ENCODE data around the gene TEX11.

TEX11 gene

GRCh38 chrX:70497026-70497425, 411.5 kb downstream of the TEX11 start:
- Histone ChIP-seq H3K27ac (replicated peaks) (no peak overlapping the region), H3K4me3 (replicated peaks; ENCODE audit: insufficient read depth, low read length) (no peak overlapping the region), H3K27me3 (ENCODE audit: insufficient read depth, poor library complexity, severe bottlenecking) (no peaks in the 10 kb centered on the region)
- no peak for DNase-seq (ENCODE audit: low read depth in 1 of 2, low spot score in 1 of 2)
- TF ChIP-seq, protein P1, sequence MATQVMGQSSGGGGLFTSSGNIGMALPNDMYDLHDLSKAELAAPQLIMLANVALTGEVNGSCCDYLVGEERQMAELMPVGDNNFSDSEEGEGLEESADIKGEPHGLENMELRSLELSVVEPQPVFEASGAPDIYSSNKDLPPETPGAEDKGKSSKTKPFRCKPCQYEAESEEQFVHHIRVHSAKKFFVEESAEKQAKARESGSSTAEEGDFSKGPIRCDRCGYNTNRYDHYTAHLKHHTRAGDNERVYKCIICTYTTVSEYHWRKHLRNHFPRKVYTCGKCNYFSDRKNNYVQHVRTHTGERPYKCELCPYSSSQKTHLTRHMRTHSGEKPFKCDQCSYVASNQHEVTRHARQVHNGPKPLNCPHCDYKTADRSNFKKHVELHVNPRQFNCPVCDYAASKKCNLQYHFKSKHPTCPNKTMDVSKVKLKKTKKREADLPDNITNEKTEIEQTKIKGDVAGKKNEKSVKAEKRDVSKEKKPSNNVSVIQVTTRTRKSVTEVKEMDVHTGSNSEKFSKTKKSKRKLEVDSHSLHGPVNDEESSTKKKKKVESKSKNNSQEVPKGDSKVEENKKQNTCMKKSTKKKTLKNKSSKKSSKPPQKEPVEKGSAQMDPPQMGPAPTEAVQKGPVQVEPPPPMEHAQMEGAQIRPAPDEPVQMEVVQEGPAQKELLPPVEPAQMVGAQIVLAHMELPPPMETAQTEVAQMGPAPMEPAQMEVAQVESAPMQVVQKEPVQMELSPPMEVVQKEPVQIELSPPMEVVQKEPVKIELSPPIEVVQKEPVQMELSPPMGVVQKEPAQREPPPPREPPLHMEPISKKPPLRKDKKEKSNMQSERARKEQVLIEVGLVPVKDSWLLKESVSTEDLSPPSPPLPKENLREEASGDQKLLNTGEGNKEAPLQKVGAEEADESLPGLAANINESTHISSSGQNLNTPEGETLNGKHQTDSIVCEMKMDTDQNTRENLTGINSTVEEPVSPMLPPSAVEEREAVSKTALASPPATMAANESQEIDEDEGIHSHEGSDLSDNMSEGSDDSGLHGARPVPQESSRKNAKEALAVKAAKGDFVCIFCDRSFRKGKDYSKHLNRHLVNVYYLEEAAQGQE (IDR thresholded peaks at IDR 0.05; ENCODE audit: insufficient replicate concordance, low read depth), result no peak
- TF ChIP-seq GABPA (IDR thresholded peaks at IDR 0.05; ENCODE audit: low read depth), result no peak
- no peak for TF ChIP-seq POLR2AphosphoS5 (IDR thresholded peaks at IDR 0.05; ENCODE audit: low read depth)
- no peak for TF ChIP-seq SPI1 (IDR thresholded peaks at IDR 0.05; ENCODE audit: borderline replicate concordance, low read depth)
- TF ChIP-seq, protein P2, sequence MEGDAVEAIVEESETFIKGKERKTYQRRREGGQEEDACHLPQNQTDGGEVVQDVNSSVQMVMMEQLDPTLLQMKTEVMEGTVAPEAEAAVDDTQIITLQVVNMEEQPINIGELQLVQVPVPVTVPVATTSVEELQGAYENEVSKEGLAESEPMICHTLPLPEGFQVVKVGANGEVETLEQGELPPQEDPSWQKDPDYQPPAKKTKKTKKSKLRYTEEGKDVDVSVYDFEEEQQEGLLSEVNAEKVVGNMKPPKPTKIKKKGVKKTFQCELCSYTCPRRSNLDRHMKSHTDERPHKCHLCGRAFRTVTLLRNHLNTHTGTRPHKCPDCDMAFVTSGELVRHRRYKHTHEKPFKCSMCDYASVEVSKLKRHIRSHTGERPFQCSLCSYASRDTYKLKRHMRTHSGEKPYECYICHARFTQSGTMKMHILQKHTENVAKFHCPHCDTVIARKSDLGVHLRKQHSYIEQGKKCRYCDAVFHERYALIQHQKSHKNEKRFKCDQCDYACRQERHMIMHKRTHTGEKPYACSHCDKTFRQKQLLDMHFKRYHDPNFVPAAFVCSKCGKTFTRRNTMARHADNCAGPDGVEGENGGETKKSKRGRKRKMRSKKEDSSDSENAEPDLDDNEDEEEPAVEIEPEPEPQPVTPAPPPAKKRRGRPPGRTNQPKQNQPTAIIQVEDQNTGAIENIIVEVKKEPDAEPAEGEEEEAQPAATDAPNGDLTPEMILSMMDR (IDR thresholded peaks at IDR 0.05; ENCODE audit: insufficient read depth, low read length), result no peak

- TF ChIP-seq SPI1 (IDR thresholded peaks at IDR 0.05; ENCODE audit: borderline replicate concordance, low read depth) (no peak), GABPA (IDR thresholded peaks at IDR 0.05; ENCODE audit: low read depth) (no peak)
- TF ChIP-seq, protein P1 (IDR thresholded peaks at IDR 0.05; ENCODE audit: insufficient replicate concordance, low read depth), result no peak
- Histone ChIP-seq H3K27ac (replicated peaks) (no peak overlapping the region), H3K27me3 (ENCODE audit: insufficient read depth, poor library complexity, severe bottlenecking) (no peaks in the 10 kb centered on the region), H3K4me3 (replicated peaks; ENCODE audit: insufficient read depth, low read length) (no peak overlapping the region)
- no peak for DNase-seq (ENCODE audit: low read depth in 1 of 2, low spot score in 1 of 2)
These were observed 412.0 kb downstream of the TEX11 start for GRCh38 chrX:70496491-70496890.

DNA sequence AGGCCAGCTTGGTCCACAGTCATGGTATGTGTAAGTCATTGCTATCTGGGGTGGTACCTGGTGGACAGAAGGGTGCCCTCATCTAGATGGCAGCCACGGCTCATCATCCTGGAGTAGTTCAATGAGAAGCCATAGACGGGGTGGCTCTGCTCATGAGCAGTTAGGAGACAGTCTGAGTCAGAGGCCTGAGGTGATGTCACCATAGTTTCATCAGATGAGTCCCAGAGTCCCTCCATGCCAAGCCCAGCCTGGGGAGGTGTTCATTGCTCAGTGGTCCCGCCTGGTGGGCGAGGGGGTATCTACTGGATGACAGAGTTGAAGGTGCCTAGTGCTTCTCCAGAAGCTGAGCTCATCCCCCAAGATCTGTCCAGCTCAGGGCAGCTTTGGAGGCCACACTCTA, 414.1 kb downstream of the TEX11 start:
- H3K27ac ChIP-seq (replicated peaks), result no peak overlapping the region
- no peak for DNase-seq (ENCODE audit: low read depth in 1 of 2, low spot score in 1 of 2)
- TF ChIP-seq POLR2AphosphoS5 (IDR thresholded peaks at IDR 0.05; ENCODE audit: low read depth), result no peak
- TF ChIP-seq, protein P2 (IDR thresholded peaks at IDR 0.05; ENCODE audit: insufficient read depth, low read length), result no peak
- TF ChIP-seq, protein P1 (IDR thresholded peaks at IDR 0.05; ENCODE audit: insufficient replicate concordance, low read depth), result no peak
- no peak for TF ChIP-seq GABPA (IDR thresholded peaks at IDR 0.05; ENCODE audit: low read depth)
- TF ChIP-seq SPI1 (IDR thresholded peaks at IDR 0.05; ENCODE audit: borderline replicate concordance, low read depth), result no peak
- no peak overlapping the region for H3K4me3 ChIP-seq (replicated peaks; ENCODE audit: insufficient read depth, low read length)
- no peaks in the 10 kb centered on the region for H3K27me3 ChIP-seq (ENCODE audit: insufficient read depth, poor library complexity, severe bottlenecking)

Data from HL-60 (cell line).